HepG2 (cell line): ENCODE data around the gene EFCAB13. TPM values are rescaled to one million over a fixed set of nuclear protein-coding genes. Genes with fewer than 3 reads are reported as not detected.
A peak's percentile ranks its signal among the peaks of the same experiment; 100 is the strongest.

Experiments used
- ATAC-seq: fragments of 200-7000 bp; cut with Tn5 transposase; 3 replicates; pipeline ENCODE4 v1.9.1; 2020; ENCODE audit warnings: mild to moderate bottlenecking, moderate library complexity
- BruUV-seq: library from RNA; stranded (reverse); fragments of 400-500 nt; replicated peaks from 2 replicates; lab custom pipeline; 2021; lab: Mats Ljungman, UMichigan
- CTCF ChIA-PET: fragments of 300-600 bp; formaldehyde crosslinking; extraction: SDS; loops from one replicate; lab custom pipeline; 2021; ENCODE audit warnings: low total read pairs, inconsistent platforms, low intra/inter-chr PET ratio; lab: Yijun Ruan, JAX
- POLR2A ChIA-PET: fragments of 350-600 bp; sonication (Branson Sonifier 250); formaldehyde crosslinking; loops from one replicate; lab custom pipeline; 2020; ENCODE audit warnings: antibody characterized with exemption, inconsistent platforms; lab: Yijun Ruan, JAX
- DNase-seq: peaks from one replicate; pipeline ENCODE4 v3.0.0-alpha.2; 2015; ENCODE audit warnings: low spot score
- FAIRE-seq: peaks from 3 replicates; lab custom pipeline; 2011; peaks lifted over from hg19 to GRCh38; lab: Jason Lieb, UNC
- H2AFZ ChIP-seq: one replicate; pipeline ENCODE4 v1.6.1; 2011; ENCODE audit warnings: low read length, inconsistent platforms
- H3K27ac ChIP-seq: fragments of 300-600 bp; 3 replicates; pipeline ENCODE4 v1.8.0; 2011; ENCODE audit warnings: mixed run types, mild to moderate bottlenecking, mixed read lengths, low read length, inconsistent platforms; ENCODE audit not compliant: insufficient read depth; ENCODE audit errors: extremely low read length
- H3K27me3 ChIP-seq, 2 experiments: fragments of 200-600 bp in 1 of 2; 2 replicates in 1 of 2; 3 replicates in 1 of 2; pipeline versions ENCODE4 v1.6.0 to v1.8.0; 2011; ENCODE audit warnings: low read length in 2 of 2, mild to moderate bottlenecking in 2 of 2, moderate library complexity in 2 of 2, inconsistent platforms in 1 of 2; ENCODE audit not compliant: insufficient read depth in 2 of 2, control insufficient read depth in 1 of 2
- H3K36me3 ChIP-seq, 2 experiments: fragments of 200-600 bp in 1 of 2; replicated peaks in 1 of 2; 2 replicates in 1 of 2; 3 replicates in 1 of 2; pipeline versions ENCODE4 v1.5.1 to v1.8.0; 2011; ENCODE audit warnings: low read length in 2 of 2, inconsistent platforms in 1 of 2; ENCODE audit not compliant: insufficient read depth in 2 of 2, control insufficient read depth in 1 of 2
- H3K4me1 ChIP-seq: 2 replicates; pipeline ENCODE4 v1.5.1; 2012; ENCODE audit warnings: low read length, inconsistent platforms; ENCODE audit not compliant: insufficient read depth
- H3K4me2 ChIP-seq: 2 replicates; pipeline ENCODE4 v1.6.0; 2011; ENCODE audit warnings: low read depth, low read length, inconsistent platforms
- H3K4me3 ChIP-seq, 3 experiments: fragments of 200-600 bp in 1 of 3; sonication (generic), shearing (Covaris generic) in 1 of 3; replicated peaks in 1 of 3; 2 replicates each; pipeline ENCODE4 v1.5.1; 2011 to 2016; ENCODE audit warnings: low read length in 3 of 3, inconsistent platforms in 2 of 3, low read depth in 2 of 3, mild to moderate bottlenecking in 2 of 3, control low read depth in 1 of 3, mixed read lengths in 1 of 3; ENCODE audit not compliant: insufficient read depth in 1 of 3
- H3K79me2 ChIP-seq: one replicate; pipeline ENCODE4 v1.6.1; 2011; ENCODE audit warnings: low read length, inconsistent platforms; ENCODE audit not compliant: insufficient read depth
- H3K9ac ChIP-seq: 2 replicates; pipeline ENCODE4 v1.6.0; 2011; ENCODE audit warnings: mild to moderate bottlenecking, low read depth, low read length, inconsistent platforms; ENCODE audit not compliant: insufficient read depth
- H3K9me3 ChIP-seq: 2 replicates; pipeline ENCODE4 v1.5.1; 2012; ENCODE audit warnings: mild to moderate bottlenecking, low read length
- H4K20me1 ChIP-seq: 2 replicates; pipeline ENCODE4 v1.6.0; 2011; ENCODE audit warnings: inconsistent platforms, mild to moderate bottlenecking, low read length, moderate library complexity; ENCODE audit not compliant: insufficient read depth
- DDIT3 ChIP-seq: sonication (generic); formaldehyde crosslinking; IDR thresholded peaks from 2 replicates; pipeline ENCODE4 v1.4.0; 2020; ENCODE audit warnings: mild to moderate bottlenecking, missing genetic modification reagents
- HOXA9 ChIP-seq: sonication (generic); formaldehyde crosslinking; IDR thresholded peaks from 2 replicates; pipeline ENCODE4 v1.8.1; 2022; ENCODE audit warnings: missing genetic modification reagents, mild to moderate bottlenecking, moderate library complexity, borderline replicate concordance
- PCBP2 ChIP-seq: fragments of 200-400 bp; formaldehyde crosslinking; optimal IDR thresholded peaks from 2 replicates; pipeline ENCODE3; 2018; ENCODE audit warnings: low read length, low read depth; ENCODE audit not compliant: poor library complexity, severe bottlenecking
- PHF5A ChIP-seq: IDR thresholded peaks from one replicate; pipeline ENCODE4 v1.6.1; 2018; ENCODE audit warnings: low read depth, missing genetic modification reagents; ENCODE audit not compliant: unreplicated experiment
- RELA ChIP-seq: sonication (generic); formaldehyde crosslinking; IDR thresholded peaks from 2 replicates; pipeline ENCODE4 v1.4.0; 2020; ENCODE audit warnings: missing genetic modification reagents
- SAP130 ChIP-seq: IDR thresholded peaks from 2 replicates; pipeline ENCODE4 v1.6.1; 2016; ENCODE audit warnings: low read depth
- TCF7 ChIP-seq: sonication (generic); IDR thresholded peaks from 2 replicates; pipeline ENCODE4 v1.6.1; 2016; ENCODE audit warnings: antibody characterized with exemption, low read depth
- TEAD3 ChIP-seq: optimal IDR thresholded peaks from 2 replicates; pipeline ENCODE3; 2016; ENCODE audit warnings: borderline replicate concordance
- ZBTB1 ChIP-seq: sonication (generic); formaldehyde crosslinking; IDR thresholded peaks from 2 replicates; pipeline ENCODE4 v1.4.0; 2020; ENCODE audit warnings: missing genetic modification reagents, borderline replicate concordance
- ZMYM2 ChIP-seq: sonication (generic); formaldehyde crosslinking; IDR thresholded peaks from 2 replicates; pipeline ENCODE4 v1.8.0; 2022; ENCODE audit warnings: mild to moderate bottlenecking, missing genetic modification reagents
- ZNF547 ChIP-seq: sonication (generic); formaldehyde crosslinking; IDR thresholded peaks from 2 replicates; pipeline ENCODE4 v1.5.1; 2020; ENCODE audit warnings: mild to moderate bottlenecking, missing genetic modification reagents
- ZNF703 ChIP-seq: sonication (generic); formaldehyde crosslinking; IDR thresholded peaks from 2 replicates; pipeline ENCODE4 v1.5.1; 2020; ENCODE audit warnings: missing genetic modification reagents, mild to moderate bottlenecking, moderate library complexity, borderline replicate concordance
- ZNF709 ChIP-seq: sonication (generic); formaldehyde crosslinking; IDR thresholded peaks from 2 replicates; pipeline ENCODE4 v1.5.0; 2020; ENCODE audit warnings: mild to moderate bottlenecking, missing genetic modification reagents
- WGBS: methylation state at CpG from one replicate; pipeline ENCODE4 v1.1.6; 2017; ENCODE audit warnings: low lambda C conversion rate; 5-methylcytosine and 5-hydroxymethylcytosine counted together
- in situ Hi-C: cut with HindIII; loops from 2 replicates; pipeline ENCODE4 v1.10.0; 2017; ENCODE audit warnings: low pct_unique_long_range_greater_than_20kb; ENCODE audit not compliant: extremely low pct_ligation_motif_present
- intact Hi-C: fragments of 100-400 bp; cut with micrococcal nuclease; formaldehyde crosslinking; loops from one replicate; pipeline ENCODE4 v1.10.0; 2022; ENCODE audit not compliant: unreplicated experiment
- polyA plus RNA-seq, 8 experiments: library from polyadenylated mRNA; depleted of rRNA in 3 of 8; stranded (reverse) in 7 of 8; unstranded in 1 of 8; fragments of >200 nt; fragmentation: Illumina TruSeq in 4 of 8; extraction: Trizol in 4 of 8; gene quantifications; 2 replicates each; pipeline versions ENCODE4 v1.2.1 to v1.2.3, GENCODE V29; 2011 to 2016; ENCODE audit warnings: low read depth in 4 of 8, missing spikeins in 1 of 8, mixed read lengths in 1 of 8; ENCODE audit not compliant: insufficient read depth in 1 of 8
- total RNA-seq, 5 experiments: library from RNA; depleted of rRNA; stranded (reverse); fragments of >200 nt; fragmentation: Illumina TruSeq; extraction: Trizol; gene quantifications; 2 replicates each; pipeline ENCODE4 v1.2.3, GENCODE V29; 2016; ENCODE audit warnings: low read depth in 1 of 5
- TF ChIP-seq, protein P1 (sequence below): IDR thresholded peaks from 2 replicates; pipeline ENCODE4 v1.6.1; 2012; ENCODE audit warnings: inconsistent platforms

Gene EFCAB13
- total and polyA plus RNA-seq, 2 of the 13 experiments (the other 11 are each of a cell fraction or from before 2014, with no cell fraction given) = 0.22 to 0.71 TPM

DNA sequence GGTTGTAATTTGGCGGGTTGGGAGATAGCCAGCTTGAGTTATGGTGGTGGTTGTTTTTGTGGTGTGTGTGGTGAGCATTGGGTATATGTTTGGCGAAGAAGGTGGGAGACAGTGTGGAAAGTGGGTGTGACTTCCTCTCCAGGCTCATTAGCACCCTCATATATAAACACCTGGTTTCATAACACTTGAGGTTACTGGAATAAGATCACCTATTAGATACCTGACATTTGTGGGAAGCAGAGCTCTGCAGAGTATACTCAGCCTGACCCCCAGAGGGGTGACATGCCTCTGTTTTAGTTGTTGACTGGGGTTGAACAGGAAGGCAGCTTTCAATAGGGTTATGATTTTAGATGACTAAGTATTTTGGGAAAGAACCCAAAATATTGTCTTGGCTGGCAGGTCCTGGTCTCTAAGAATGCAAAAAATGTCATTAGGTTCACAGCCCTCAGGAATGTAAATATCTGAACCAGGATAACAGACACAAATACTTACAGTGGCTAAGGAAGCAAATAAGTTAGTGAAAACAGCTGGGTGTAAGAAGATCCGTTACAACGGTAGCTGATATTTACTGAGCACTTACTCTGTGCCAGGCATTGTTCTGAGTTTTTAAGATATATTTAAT, 18.3 kb upstream of the EFCAB13 start:
- Histone ChIP-seq H3K27me3 (no peaks in the 10 kb centered on the region; a peak in 1 of 5 replicates), H2AFZ (no peak overlapping the region), H3K9me3 (no peaks in the 10 kb centered on the region), H3K4me1 (peaks cover 13% of the 10 kb centered on the region), H3K4me2 (no peak overlapping the region), H3K79me2 (no peaks in the 10 kb centered on the region), H3K27ac (no peak overlapping the region), H3K9ac (no peak overlapping the region), H4K20me1 (no peaks in the 10 kb centered on the region), H3K4me3 (no peak overlapping the region), H3K36me3 (no peaks in the 10 kb centered on the region)
- DNase-seq (peak; percentile 25), ATAC-seq (peak; percentile 48; the same call in 2 of the 3 replicates), FAIRE-seq (peak; percentile 72)
- intact Hi-C loops = no loop called here
- 29% methylated on average over 4 of the region's 4 CpGs for WGBS
- in situ Hi-C loops = no loop called here
- BruUV-seq = no TSS peak
- TF ChIP-seq TEAD3 (CRISPR knock-in tag) = peak; percentile 23
- TF ChIP-seq, protein P1, sequence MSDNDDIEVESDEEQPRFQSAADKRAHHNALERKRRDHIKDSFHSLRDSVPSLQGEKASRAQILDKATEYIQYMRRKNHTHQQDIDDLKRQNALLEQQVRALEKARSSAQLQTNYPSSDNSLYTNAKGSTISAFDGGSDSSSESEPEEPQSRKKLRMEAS = no peak
- no peak for TF ChIP-seq ZMYM2 (CRISPR knock-in tag)
- CTCF ChIA-PET = no interaction called here
- POLR2A ChIA-PET = interaction anchor here (1.4 kb wide), 1 partner anchor 14 kb away, joined by 4 read pairs; no protein-coding TSS in a partner anchor

DNA sequence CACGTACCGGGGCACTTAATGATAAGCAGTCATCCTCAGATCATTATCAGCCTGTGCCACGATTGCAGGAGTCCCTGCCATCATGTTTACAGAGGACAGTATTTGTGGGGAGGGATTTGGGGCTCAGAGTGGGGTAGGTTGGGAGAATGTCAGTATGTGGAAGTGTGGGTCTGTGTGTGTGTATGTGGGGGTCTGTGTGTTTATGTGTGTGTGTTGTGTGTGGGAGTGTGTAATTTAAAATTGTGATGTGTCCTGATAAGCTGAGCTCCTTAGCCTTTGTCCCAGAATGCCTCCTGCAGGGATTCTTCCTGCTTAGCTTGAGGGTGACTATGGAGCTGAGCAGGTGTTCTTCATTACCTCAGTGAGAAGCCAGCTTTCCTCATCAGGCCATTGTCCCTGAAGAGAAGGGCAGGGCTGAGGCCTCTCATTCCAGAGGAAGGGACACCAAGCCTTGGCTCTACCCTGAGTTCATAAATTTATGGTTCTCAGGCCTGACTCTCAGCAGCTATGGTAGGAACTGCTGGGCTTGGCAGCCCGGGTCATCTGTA, 13.5 kb upstream of the EFCAB13 start:
- intact Hi-C loops = no loop called here
- no peak overlapping the region for H3K27ac ChIP-seq

More for the DNA sequence above, 13.5 kb upstream of the EFCAB13 start:
- H3K36me3 ChIP-seq = no peaks in the 10 kb centered on the region
- TF ChIP-seq ZNF547 (CRISPR knock-in tag) (no peak), ZNF703 (no peak), PCBP2 (no peak), ZBTB1 (no peak), DDIT3 (no peak), RELA (no peak), TCF7 (no peak), SAP130 (no peak), HOXA9 (no peak), PHF5A (CRISPR knock-in tag) (no peak), ZNF709 (CRISPR knock-in tag) (no peak)
- no peaks in the 10 kb centered on the region for H3K9me3 ChIP-seq
- no peak overlapping the region for H3K4me2 ChIP-seq
- FAIRE-seq = no peak
- no TSS peak for BruUV-seq
- H3K79me2 ChIP-seq = no peaks in the 10 kb centered on the region
- ChIA-PET CTCF (no interaction called here), POLR2A (interaction anchor here (2.1 kb wide), 1 partner anchor 14 kb away, joined by 5 read pairs; the partner anchor contains the start of gene EFCAB13)
- in situ Hi-C loops = no loop called here
- 7% methylated on average over 4 of the region's 4 CpGs for WGBS
- H3K4me1 ChIP-seq = peaks cover 13% of the 10 kb centered on the region
- ATAC-seq = no peak
- H2AFZ ChIP-seq = no peak overlapping the region
- no peaks in the 10 kb centered on the region; a peak in 1 of 5 replicates for H3K27me3 ChIP-seq
- H3K9ac ChIP-seq = no peak overlapping the region
- H3K4me3 ChIP-seq = no peak overlapping the region
- DNase-seq = no peak
- no peaks in the 10 kb centered on the region for H4K20me1 ChIP-seq
